ENCODE data around the gene REST.

The REST gene

DNA sequence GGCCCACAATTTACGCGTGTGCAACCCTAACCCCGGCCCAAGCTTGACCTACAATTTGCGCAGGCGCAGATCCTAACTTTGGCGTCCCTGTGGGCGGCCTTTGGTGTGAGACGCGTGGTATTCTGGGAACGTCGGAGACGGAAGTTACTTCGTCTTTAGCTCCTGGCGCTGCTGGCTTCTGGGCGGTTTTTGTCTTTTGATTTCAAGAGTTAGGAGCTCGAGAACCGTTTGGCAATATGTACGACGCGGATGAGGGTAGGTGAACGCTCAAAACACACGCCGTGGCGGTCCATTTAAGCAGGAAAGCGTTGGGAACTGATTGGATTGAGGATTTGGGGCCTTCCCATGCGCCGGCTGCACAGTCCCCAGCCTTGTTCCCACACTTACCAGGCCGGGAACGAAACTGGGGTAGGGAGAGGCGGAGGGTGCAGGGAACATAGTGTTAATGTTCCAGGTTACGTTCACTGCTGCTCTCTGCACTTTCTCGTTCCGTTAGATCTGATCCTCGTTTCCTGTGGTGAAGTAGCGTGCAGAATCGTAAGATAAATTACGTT lies 71.1 kb downstream of the REST start, which contains the start of gene POLR2B:
TSS of gene POLR2B (plus strand) at position 147 of the 554 bp plus-strand sequence. CDS start at position 237, 90 bp downstream.
- no peaks in the 10 kb centered on the region for H3K9me3 ChIP-seq (ENCODE audit: low read length)
- H3K36me3 ChIP-seq (ENCODE audit: insufficient read depth, low read length) = peaks cover 4% of the 10 kb centered on the region
- H3K27ac ChIP-seq (ENCODE audit: low read depth, low read length) = peak within 1 kb of the TSS; percentile 90
- peaks cover 27% of the 10 kb centered on the region for H3K4me1 ChIP-seq (ENCODE audit: insufficient read depth, low read length)
- no peaks in the 10 kb centered on the region for H3K27me3 ChIP-seq (ENCODE audit: control insufficient read depth in 1 of 2, insufficient read depth in 2 of 2, low read length in 2 of 2)
- peak within 1 kb of the TSS; percentile 95 for H3K9ac ChIP-seq (ENCODE audit: low read length)
- H3K4me3 ChIP-seq (ENCODE audit: low read depth in 1 of 2, low read length in 2 of 2) = peak within 1 kb of the TSS; percentile 98 to 99

DNA sequence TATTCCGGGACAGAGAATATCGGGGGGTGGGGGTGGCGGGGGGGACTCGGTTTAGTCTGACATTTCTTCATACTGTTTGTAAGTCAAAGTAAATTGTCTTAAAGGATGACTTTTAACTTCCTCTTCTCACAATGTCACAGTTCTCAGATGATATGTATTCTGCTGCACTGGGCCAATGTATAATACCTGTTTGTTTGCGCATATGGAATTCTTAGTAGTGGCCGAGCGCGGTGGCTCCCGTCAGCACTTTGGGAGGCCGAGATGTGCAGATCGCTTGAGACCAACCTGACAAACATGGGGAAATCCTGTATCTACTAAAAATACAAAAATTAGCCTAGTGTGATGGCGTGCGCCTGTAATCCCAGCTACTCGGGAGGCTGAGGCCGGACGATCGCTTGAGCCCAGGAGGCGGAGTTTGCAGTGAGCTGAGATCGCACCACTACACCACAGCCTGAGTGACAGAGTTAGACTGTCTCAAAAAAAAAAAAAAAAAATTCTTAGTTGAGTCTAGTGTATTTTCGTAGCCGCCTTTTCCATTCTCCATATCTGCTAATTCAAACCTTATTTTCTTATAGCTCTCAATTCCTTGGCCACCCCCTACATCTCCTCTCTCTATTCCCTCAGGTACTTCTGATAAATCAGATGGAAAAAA lies 71.8 kb downstream of the REST start:
- Histone ChIP-seq H3K36me3 (ENCODE audit: insufficient read depth, low read length) (no peaks in the 10 kb centered on the region), H3K4me3 (ENCODE audit: low read depth in 1 of 2, low read length in 2 of 2) (peak overlapping the region; percentile 59 to 96), H3K27ac (ENCODE audit: low read depth, low read length) (peak overlapping the region; percentile 90), H3K9ac (ENCODE audit: low read length) (peak overlapping the region; percentile 95), H3K9me3 (ENCODE audit: low read length) (no peaks in the 10 kb centered on the region), H3K27me3 (ENCODE audit: control insufficient read depth in 1 of 2, insufficient read depth in 2 of 2, low read length in 2 of 2) (no peaks in the 10 kb centered on the region), H3K4me1 (ENCODE audit: insufficient read depth, low read length) (peaks cover 27% of the 10 kb centered on the region)

DNA sequence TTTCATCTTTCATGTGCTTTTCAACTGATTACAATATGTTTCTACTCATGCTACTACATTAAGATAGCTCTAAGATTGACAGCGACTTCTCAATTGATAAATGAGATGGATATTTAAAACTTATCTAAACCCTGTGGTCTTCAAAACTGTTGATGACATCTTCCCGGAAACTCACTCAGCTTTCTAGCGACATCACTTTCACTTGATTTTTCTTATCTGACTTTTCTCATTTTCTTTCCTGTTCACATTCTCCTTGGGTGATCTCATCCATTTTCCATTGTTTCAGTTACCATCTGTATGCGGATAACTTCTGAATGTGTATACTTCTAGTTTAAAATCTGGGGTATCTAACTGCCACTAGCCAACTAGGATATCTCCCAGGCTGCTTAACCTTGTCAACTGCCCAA lies 74.1 kb downstream of the REST start:
- H3K27me3 ChIP-seq (ENCODE audit: control insufficient read depth in 1 of 2, insufficient read depth in 2 of 2, low read length in 2 of 2) = no peaks in the 10 kb centered on the region
- no peak overlapping the region for H3K4me3 ChIP-seq (ENCODE audit: low read depth in 1 of 2, low read length in 2 of 2)
- no peaks in the 10 kb centered on the region for H3K9me3 ChIP-seq (ENCODE audit: low read length)
- no peak overlapping the region for H3K9ac ChIP-seq (ENCODE audit: low read length)
- H3K4me1 ChIP-seq (ENCODE audit: insufficient read depth, low read length) = peaks cover 16% of the 10 kb centered on the region
- H3K27ac ChIP-seq (ENCODE audit: low read depth, low read length) = no peak overlapping the region
- peaks cover 9% of the 10 kb centered on the region for H3K36me3 ChIP-seq (ENCODE audit: insufficient read depth, low read length)

DNA sequence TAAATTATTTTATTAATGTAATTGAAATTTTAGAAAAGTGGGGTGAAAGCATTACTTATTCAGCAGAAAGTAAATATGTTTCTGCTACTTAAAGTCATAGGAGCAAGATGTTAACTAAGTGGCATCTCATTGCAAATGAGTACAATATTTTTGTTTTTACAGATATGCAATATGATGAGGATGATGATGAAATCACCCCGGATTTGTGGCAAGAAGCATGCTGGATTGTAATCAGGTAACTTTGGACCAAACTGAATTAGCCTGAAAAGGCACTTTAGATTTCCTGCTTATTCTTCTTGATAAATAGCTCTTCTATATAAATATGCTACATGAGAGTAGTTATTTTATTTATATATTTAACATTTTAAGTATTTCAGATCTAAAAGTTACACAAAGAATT lies 78.5 kb downstream of the REST start:
- H3K36me3 ChIP-seq (ENCODE audit: insufficient read depth, low read length) = peaks cover 39% of the 10 kb centered on the region
- no peaks in the 10 kb centered on the region for H3K9me3 ChIP-seq (ENCODE audit: low read length)
- H3K9ac ChIP-seq (ENCODE audit: low read length) = no peak overlapping the region
- no peaks in the 10 kb centered on the region for H3K27me3 ChIP-seq (ENCODE audit: control insufficient read depth in 1 of 2, insufficient read depth in 2 of 2, low read length in 2 of 2)
- H3K27ac ChIP-seq (ENCODE audit: low read depth, low read length) = no peak overlapping the region
- no peaks in the 10 kb centered on the region for H3K4me1 ChIP-seq (ENCODE audit: insufficient read depth, low read length)
- H3K4me3 ChIP-seq (ENCODE audit: low read depth in 1 of 2, low read length in 2 of 2) = no peak overlapping the region

DNA sequence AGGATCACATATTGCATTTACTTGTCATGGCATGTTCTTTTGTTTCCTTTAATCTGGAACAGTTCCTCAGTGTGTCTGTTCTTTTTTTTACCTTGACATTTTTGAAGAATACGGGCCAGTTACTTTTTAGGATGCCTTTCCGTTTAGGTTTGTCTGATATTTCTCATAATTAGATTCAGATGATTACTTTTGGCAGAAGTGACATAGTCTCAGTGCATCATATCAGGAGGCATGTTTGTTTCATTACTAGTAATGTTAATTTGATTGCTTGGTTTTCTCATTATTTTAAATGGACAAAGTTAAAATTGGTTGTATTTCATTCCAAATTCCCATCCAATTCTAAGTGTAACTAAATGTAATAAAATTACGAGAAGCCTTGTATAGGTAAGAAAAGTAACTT lies 79.3 kb downstream of the REST start:
- Histone ChIP-seq H3K36me3 (ENCODE audit: insufficient read depth, low read length) (peaks cover 41% of the 10 kb centered on the region), H3K27me3 (ENCODE audit: control insufficient read depth in 1 of 2, insufficient read depth in 2 of 2, low read length in 2 of 2) (no peaks in the 10 kb centered on the region)

DNA sequence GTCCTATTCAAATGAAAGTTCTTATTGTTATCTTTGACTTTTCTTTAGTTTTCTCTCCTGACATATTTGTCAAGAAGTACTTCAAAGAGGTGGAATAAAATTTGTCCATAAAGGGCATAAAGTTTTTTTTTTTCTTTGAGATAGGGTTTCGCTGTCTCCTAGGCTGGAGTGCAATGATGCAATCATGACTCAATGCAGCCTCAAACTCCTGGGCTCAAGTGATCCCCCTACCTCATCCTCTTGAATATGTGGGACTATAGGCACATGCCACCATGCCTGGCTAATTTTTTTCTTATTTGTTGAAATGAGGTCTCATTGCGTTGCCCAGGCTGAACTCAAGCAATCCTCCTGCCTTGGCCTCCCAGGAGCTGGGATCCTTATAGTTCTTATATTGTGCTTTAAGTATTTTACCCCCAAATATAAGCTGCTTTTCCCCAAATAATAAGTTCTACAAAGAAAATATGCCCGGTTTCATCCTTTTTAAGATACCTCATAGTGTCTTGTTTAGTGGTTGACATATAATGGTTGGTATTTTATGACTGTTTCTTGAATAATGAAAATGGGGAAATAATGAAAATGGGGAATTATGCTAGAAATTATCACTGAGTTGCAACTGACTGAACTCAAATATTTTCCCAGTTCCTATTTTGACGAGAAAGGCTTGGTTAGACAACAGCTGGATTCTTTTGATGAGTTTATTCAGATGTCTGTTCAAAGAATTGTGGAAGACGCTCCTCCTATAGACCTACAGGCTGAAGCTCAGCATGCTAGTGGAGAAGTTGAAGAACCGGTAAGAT lies 82.6 kb downstream of the REST start:
- H3K27ac ChIP-seq (ENCODE audit: low read depth, low read length) = no peak overlapping the region
- H3K9ac ChIP-seq (ENCODE audit: low read length) = no peak overlapping the region
- H3K36me3 ChIP-seq (ENCODE audit: insufficient read depth, low read length) = peaks cover 47% of the 10 kb centered on the region
- no peaks in the 10 kb centered on the region for H3K9me3 ChIP-seq (ENCODE audit: low read length)
- peaks cover 5% of the 10 kb centered on the region for H3K4me1 ChIP-seq (ENCODE audit: insufficient read depth, low read length)
- no peaks in the 10 kb centered on the region for H3K27me3 ChIP-seq (ENCODE audit: control insufficient read depth in 1 of 2, insufficient read depth in 2 of 2, low read length in 2 of 2)
- no peak overlapping the region for H3K4me3 ChIP-seq (ENCODE audit: low read depth in 1 of 2, low read length in 2 of 2)

More for the DNA sequence above, 79.3 kb downstream of the REST start:
- H3K9me3 ChIP-seq (ENCODE audit: low read length) = no peaks in the 10 kb centered on the region
- H3K4me1 ChIP-seq (ENCODE audit: insufficient read depth, low read length) = no peaks in the 10 kb centered on the region
- H3K27ac ChIP-seq (ENCODE audit: low read depth, low read length) = no peak overlapping the region
- H3K9ac ChIP-seq (ENCODE audit: low read length) = no peak overlapping the region
- H3K4me3 ChIP-seq (ENCODE audit: low read depth in 1 of 2, low read length in 2 of 2) = no peak overlapping the region

DNA sequence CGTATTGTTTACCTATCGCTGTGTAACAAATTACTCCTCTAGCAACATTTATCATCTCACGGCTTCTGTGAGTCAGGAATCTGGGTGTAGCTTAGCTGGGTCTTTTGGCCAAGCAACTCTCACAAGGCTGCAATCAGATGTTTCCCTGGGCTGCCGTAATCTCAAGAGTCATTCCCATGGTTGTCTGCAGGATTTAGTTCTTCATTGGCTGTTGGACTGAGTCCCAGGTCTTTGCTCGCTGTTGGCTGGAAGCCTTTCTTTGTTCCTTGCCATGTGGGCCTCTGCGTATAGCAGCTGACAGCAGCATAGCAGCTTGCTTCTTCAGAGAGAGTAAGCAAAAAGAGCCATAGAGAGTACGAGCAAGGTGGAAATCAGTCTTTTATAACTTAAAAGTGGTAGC lies 87.8 kb downstream of the REST start:
- peak overlapping the region; percentile 59 for H3K27ac ChIP-seq (ENCODE audit: low read depth, low read length)
- no peaks in the 10 kb centered on the region for H3K27me3 ChIP-seq (ENCODE audit: control insufficient read depth in 1 of 2, insufficient read depth in 2 of 2, low read length in 2 of 2)
- no peak overlapping the region for H3K9ac ChIP-seq (ENCODE audit: low read length)
- H3K36me3 ChIP-seq (ENCODE audit: insufficient read depth, low read length) = peaks cover 38% of the 10 kb centered on the region
- H3K4me3 ChIP-seq (ENCODE audit: low read depth in 1 of 2, low read length in 2 of 2) = no peak overlapping the region
- peaks cover 11% of the 10 kb centered on the region for H3K4me1 ChIP-seq (ENCODE audit: insufficient read depth, low read length)
- H3K9me3 ChIP-seq (ENCODE audit: low read length) = no peaks in the 10 kb centered on the region

DNA sequence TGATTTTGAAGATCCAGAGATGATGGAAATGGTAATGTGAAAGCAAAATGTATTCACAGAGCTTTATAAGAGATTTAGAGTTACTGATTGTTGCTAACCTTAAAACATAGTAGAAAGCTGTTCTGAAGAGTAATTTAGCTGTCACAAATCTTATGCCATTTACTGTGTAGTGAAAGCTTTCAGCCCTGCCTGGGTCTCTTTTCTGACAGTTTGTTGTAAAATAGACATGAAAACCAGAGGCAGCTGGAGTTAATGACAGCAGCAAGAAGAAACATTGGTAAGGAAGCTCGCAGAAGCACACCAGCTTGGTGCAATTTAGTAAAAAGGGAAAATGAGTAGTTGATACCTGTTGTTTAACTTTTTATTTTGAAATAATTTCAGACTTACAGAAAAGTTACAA lies 92.1 kb downstream of the REST start:
- Histone ChIP-seq H3K9me3 (ENCODE audit: low read length) (no peaks in the 10 kb centered on the region), H3K36me3 (ENCODE audit: insufficient read depth, low read length) (peaks cover 32% of the 10 kb centered on the region), H3K9ac (ENCODE audit: low read length) (no peak overlapping the region), H3K27ac (ENCODE audit: low read depth, low read length) (no peak overlapping the region), H3K4me3 (ENCODE audit: low read depth in 1 of 2, low read length in 2 of 2) (no peak overlapping the region), H3K27me3 (ENCODE audit: control insufficient read depth in 1 of 2, insufficient read depth in 2 of 2, low read length in 2 of 2) (no peaks in the 10 kb centered on the region), H3K4me1 (ENCODE audit: insufficient read depth, low read length) (peaks cover 11% of the 10 kb centered on the region)

DNA sequence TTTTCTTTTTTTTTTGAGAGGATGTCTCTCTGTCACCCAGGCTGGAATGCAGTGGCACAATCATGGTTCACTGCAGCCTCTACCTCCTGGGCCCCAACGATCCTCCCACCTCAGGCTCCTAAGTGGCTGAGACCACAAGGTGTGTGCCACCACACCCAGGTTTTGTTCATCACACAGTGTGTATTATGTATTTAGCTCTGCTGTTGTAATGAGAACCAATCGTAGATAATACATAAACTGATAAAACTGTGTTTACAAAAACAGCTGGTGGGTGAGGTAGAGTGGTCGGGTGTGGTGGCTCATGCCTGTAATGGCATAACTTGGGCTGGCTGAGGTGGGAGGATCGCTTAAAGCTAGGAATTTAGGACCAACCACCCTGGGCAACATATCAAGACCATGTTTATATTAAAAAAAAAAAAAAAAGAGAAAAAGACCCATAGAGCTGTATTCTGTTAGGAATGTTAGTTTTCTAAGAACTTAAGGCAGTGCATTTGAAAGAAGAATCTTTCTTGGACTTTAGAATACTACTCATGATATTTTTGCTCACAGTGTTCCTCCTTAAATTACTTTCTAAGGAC lies 105.9 kb downstream of the REST start:
- no peak overlapping the region for H3K4me3 ChIP-seq (ENCODE audit: low read depth in 1 of 2, low read length in 2 of 2)
- no peaks in the 10 kb centered on the region for H3K27me3 ChIP-seq (ENCODE audit: control insufficient read depth in 1 of 2, insufficient read depth in 2 of 2, low read length in 2 of 2)
- no peak overlapping the region for H3K9ac ChIP-seq (ENCODE audit: low read length)
- no peak overlapping the region for H3K27ac ChIP-seq (ENCODE audit: low read depth, low read length)
- H3K9me3 ChIP-seq (ENCODE audit: low read length) = no peaks in the 10 kb centered on the region
- no peaks in the 10 kb centered on the region for H3K4me1 ChIP-seq (ENCODE audit: insufficient read depth, low read length)
- peaks cover 55% of the 10 kb centered on the region for H3K36me3 ChIP-seq (ENCODE audit: insufficient read depth, low read length)

Measured in muscle layer of colon (tissue), 2 donors.